ENCODE results near the gene COG5.

COG5 gene

GRCh38 chr7:107304636-107305035 lies 259.1 kb downstream of the COG5 start:
- TF ChIP-seq CTCF (IDR thresholded peaks at IDR 0.05; ENCODE audit: low read depth, low read length), result no peak
- H3K4me3 ChIP-seq (ENCODE audit: low read depth, low read length), result no peak overlapping the region

- H3K4me3 ChIP-seq (ENCODE audit: low read depth, low read length), result no peak overlapping the region
- no peak for TF ChIP-seq CTCF (IDR thresholded peaks at IDR 0.05; ENCODE audit: low read depth, low read length)
Measured at GRCh38 chr7:107304063-107304462, 259.7 kb downstream of the COG5 start.

- TF ChIP-seq CTCF (IDR thresholded peaks at IDR 0.05; ENCODE audit: low read depth, low read length), result no peak
- H3K4me3 ChIP-seq (ENCODE audit: low read depth, low read length), result no peak overlapping the region
Measured at GRCh38 chr7:107302250-107302847, 261.4 kb downstream of the COG5 start.

DNA sequence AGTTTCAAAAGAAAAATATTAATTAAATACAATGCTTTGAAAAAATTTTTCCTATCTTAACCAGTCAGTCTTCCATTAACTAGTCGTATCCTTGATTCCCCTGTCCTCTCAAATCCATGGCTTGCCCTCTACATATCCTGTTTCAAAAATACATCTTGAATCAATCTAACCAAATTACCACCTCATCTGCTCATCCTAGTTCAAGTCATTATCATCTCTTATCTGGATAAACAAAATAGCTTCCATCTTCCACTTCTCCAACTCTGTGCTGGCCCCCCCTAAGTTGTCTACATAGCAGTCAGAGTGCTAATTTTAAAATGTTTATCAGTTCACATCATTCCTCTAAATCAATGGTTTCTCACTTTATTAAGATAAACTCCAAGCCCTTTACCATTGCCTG lies 269.5 kb downstream of the COG5 start:
- no peak overlapping the region for H3K4me3 ChIP-seq (ENCODE audit: low read depth, low read length)
- no peak for TF ChIP-seq CTCF (IDR thresholded peaks at IDR 0.05; ENCODE audit: low read depth, low read length)

DNA sequence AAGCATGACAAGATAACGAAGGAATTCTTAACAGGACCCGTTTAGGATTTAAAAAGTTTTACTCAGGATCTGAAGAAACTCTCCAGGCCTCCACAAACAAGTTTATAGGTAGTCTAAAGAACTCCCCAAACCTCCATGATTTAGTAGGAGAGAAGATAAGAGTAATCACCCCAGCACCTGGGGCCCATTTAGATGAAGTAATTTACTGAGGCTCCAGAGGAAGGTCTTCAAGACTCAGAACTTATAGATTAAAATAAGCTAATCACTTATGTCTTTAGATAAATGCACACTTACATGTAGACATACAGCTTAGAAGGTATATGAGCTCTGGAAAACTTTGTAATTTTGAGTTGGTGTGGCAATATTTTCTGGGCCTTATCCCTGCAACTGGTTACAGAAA lies 271.1 kb downstream of the COG5 start:
- TF ChIP-seq CTCF (IDR thresholded peaks at IDR 0.05; ENCODE audit: low read depth, low read length), result no peak
- no peak overlapping the region for H3K4me3 ChIP-seq (ENCODE audit: low read depth, low read length)

DNA sequence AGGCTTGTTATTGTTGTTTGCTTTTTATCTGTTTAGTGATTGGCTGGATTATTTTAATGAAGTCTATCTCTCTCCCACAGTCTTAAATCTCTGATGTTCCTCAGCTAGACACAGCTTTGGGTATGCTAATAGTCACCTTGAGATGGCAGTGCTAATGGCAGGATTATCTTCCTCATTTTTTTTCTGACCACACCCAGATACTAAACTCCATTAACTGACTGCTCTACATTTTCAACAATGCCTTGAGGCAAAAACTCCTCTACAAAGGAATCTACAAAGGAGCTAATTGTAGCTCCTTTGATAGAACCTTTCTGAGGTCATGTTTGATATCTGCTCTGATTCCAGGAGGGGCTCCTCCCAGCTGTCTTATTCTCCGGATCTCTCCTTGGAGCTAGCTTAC lies 272.3 kb downstream of the COG5 start:
- TF ChIP-seq CTCF (IDR thresholded peaks at IDR 0.05; ENCODE audit: low read depth, low read length), result no peak
- no peak overlapping the region for H3K4me3 ChIP-seq (ENCODE audit: low read depth, low read length)

GRCh38 chr7:107286751-107287621 lies 276.7 kb downstream of the COG5 start:
- TF ChIP-seq CTCF (IDR thresholded peaks at IDR 0.05; ENCODE audit: low read depth, low read length), result no peak
- H3K4me3 ChIP-seq (ENCODE audit: low read depth, low read length), result no peak overlapping the region
